SH-SY5Y (cell line): ENCODE results near the gene PIR.

Experiments
- GATA2 ChIP-seq: IDR thresholded peaks from 2 replicates; pipeline ENCODE4 v1.6.1; 2011; ENCODE audit warnings: mild to moderate bottlenecking, low read depth, low read length
- GATA3 ChIP-seq: IDR thresholded peaks from 2 replicates; pipeline ENCODE4 v1.6.1; 2011; ENCODE audit warnings: low read depth, mild to moderate bottlenecking, low read length, moderate library complexity

DNA sequence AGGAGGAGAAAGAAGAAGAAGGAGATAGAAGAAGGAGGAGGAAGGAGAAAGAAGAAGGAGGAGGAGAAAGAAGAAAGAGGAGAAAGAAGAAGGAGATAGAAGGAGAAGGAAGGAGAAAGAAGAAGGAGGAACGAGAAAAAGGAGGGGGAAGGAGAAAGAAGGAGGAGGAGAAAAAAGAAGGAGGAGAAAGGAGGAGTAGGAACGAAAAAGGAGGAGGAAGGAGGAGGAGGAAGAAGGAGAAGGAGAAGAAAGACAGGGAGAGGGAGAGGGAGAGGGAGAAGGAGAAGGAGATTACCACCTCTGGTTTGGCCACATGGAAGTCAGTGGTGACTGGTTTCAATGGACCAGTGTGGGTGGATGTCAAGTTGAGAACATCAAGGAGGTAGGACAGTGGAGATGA, 58.9 kb downstream of the PIR start:
- TF ChIP-seq GATA2: no peak
- no peak for TF ChIP-seq GATA3
